GM12878 (cell line): ENCODE data around the gene PRKAG2. TPM values are rescaled to one million over a fixed set of nuclear protein-coding genes. Genes with fewer than 3 reads are reported as not detected.

Source experiments
- ATAC-seq: fragments of 200-7000 bp; cut with Tn5 transposase; 3 replicates; pipeline ENCODE4 v1.9.1; 2020; ENCODE audit warnings: mild to moderate bottlenecking, moderate library complexity
- BruUV-seq: library from RNA; stranded (reverse); fragments of 400-500 nt; replicated peaks from 2 replicates; lab custom pipeline; 2021; lab: Mats Ljungman, UMichigan
- CTCF ChIA-PET: fragments of 300-600 bp; sonication (Branson Sonifier 250); formaldehyde crosslinking; extraction: SDS; loops from one replicate; lab custom pipeline; 2021; ENCODE audit warnings: inconsistent platforms; lab: Yijun Ruan, JAX
- POLR2A ChIA-PET: fragments of 350-600 bp; formaldehyde crosslinking; extraction: SDS; loops from one replicate; lab custom pipeline; 2021; ENCODE audit warnings: inconsistent platforms; lab: Charles Lee
- RAD21 ChIA-PET: fragments of 300-600 bp; sonication (Branson Sonifier 250); formaldehyde crosslinking; loops from one replicate; lab custom pipeline; 2023; ENCODE audit warnings: antibody characterized with exemption; ENCODE audit not compliant: unreplicated experiment; lab: Charles Lee
- SMC1A ChIA-PET: fragments of 300-600 bp; sonication (Branson Sonifier 250); formaldehyde crosslinking; loops from one replicate; lab custom pipeline; 2023; ENCODE audit not compliant: unreplicated experiment, uncharacterized antibody; lab: Charles Lee
- DNase-seq: peaks from one replicate; pipeline ENCODE4 v3.0.0-alpha.2; 2011; ENCODE audit warnings: low read depth, low spot score
- FAIRE-seq: peaks from 3 replicates; lab custom pipeline; 2011; peaks lifted over from hg19 to GRCh38; lab: Jason Lieb, UNC
- H2AFZ ChIP-seq: 2 replicates; pipeline ENCODE4 v1.6.0; 2011; ENCODE audit warnings: low read depth, low read length, control low read depth; ENCODE audit not compliant: control insufficient read depth
- H3K27ac ChIP-seq: 2 replicates; pipeline ENCODE4 v1.5.1; 2011; ENCODE audit warnings: control low read depth; ENCODE audit not compliant: control insufficient read depth, insufficient read depth
- H3K27me3 ChIP-seq, 2 experiments: replicated peaks in 1 of 2; 2 replicates each; pipeline versions ENCODE4 v1.6.0 to v1.6.1; 2011; ENCODE audit warnings: low read length in 1 of 2; ENCODE audit not compliant: control insufficient read depth in 2 of 2, insufficient read depth in 2 of 2
- H3K36me3 ChIP-seq, 2 experiments: 2 replicates each; pipeline ENCODE4 v1.5.1; 2011; ENCODE audit warnings: low read length in 1 of 2; ENCODE audit not compliant: control insufficient read depth in 2 of 2, insufficient read depth in 2 of 2
- H3K4me1 ChIP-seq: 2 replicates; pipeline ENCODE4 v1.6.1; 2011; ENCODE audit warnings: mild to moderate bottlenecking, low read length, moderate library complexity, mixed read lengths; ENCODE audit not compliant: control insufficient read depth, insufficient read depth
- H3K4me2 ChIP-seq: 2 replicates; pipeline ENCODE4 v1.6.0; 2011; ENCODE audit warnings: control low read depth; ENCODE audit not compliant: control insufficient read depth, insufficient read depth
- H3K4me3 ChIP-seq: fragments of 200-600 bp; sonication (generic); 2 replicates; pipeline ENCODE4 v1.5.1; 2016
- H3K79me2 ChIP-seq: 2 replicates; pipeline ENCODE4 v1.6.0; 2011; ENCODE audit warnings: low read length; ENCODE audit not compliant: control insufficient read depth, insufficient read depth
- H3K9ac ChIP-seq: 2 replicates; pipeline ENCODE4 v1.8.0; 2011; ENCODE audit warnings: low read length, control low read depth, mixed read lengths; ENCODE audit not compliant: control insufficient read depth, insufficient read depth
- H3K9me3 ChIP-seq: replicated peaks from 3 replicates; pipeline ENCODE4 v1.5.1; 2011; ENCODE audit warnings: mild to moderate bottlenecking, low read length; ENCODE audit not compliant: control insufficient read depth, insufficient read depth
- H4K20me1 ChIP-seq: 2 replicates; pipeline ENCODE4 v1.6.0; 2011; ENCODE audit not compliant: control insufficient read depth, insufficient read depth
- CBX3 ChIP-seq: fragments of 200-600 bp; sonication (generic); IDR thresholded peaks from 2 replicates; pipeline ENCODE4 v1.6.1; 2016; ENCODE audit warnings: low read depth, borderline replicate concordance
- GABPA ChIP-seq: IDR thresholded peaks from 2 replicates; pipeline ENCODE4 v1.6.1; 2014; ENCODE audit warnings: antibody characterized with exemption, low read depth, mild to moderate bottlenecking, inconsistent platforms
- MEF2A ChIP-seq: IDR thresholded peaks from 2 replicates; pipeline ENCODE4 v1.6.1; 2011; ENCODE audit warnings: low read depth, mild to moderate bottlenecking, low read length, moderate library complexity; ENCODE audit not compliant: insufficient read depth
- NBN ChIP-seq: fragments of 450-650 bp; IDR thresholded peaks from 2 replicates; pipeline ENCODE4 v1.6.1; 2016
- NR2C2 ChIP-seq: IDR thresholded peaks from 2 replicates; pipeline ENCODE4 v1.6.1; 2011; ENCODE audit warnings: borderline replicate concordance, low read depth; ENCODE audit not compliant: control insufficient read depth, insufficient read length
- RELB ChIP-seq: fragments of 450-650 bp; IDR thresholded peaks from 2 replicates; pipeline ENCODE4 v1.6.1; 2017; ENCODE audit warnings: low read depth, mild to moderate bottlenecking, moderate library complexity
- SREBF2 ChIP-seq: IDR thresholded peaks from 2 replicates; pipeline ENCODE4 v1.6.1; 2012; ENCODE audit warnings: mild to moderate bottlenecking, low read length
- STAT3 ChIP-seq: IDR thresholded peaks from 2 replicates; pipeline ENCODE4 v1.6.1; 2011; ENCODE audit warnings: low read depth, low read length, improper control_type of control experiment
- SUPT20H ChIP-seq: IDR thresholded peaks from 2 replicates; pipeline ENCODE4 v1.6.1; 2011; ENCODE audit warnings: low read depth, mild to moderate bottlenecking, low read length, moderate library complexity, borderline replicate concordance; ENCODE audit not compliant: control insufficient read depth
- ZBTB33 ChIP-seq: fragments of 450-650 bp; IDR thresholded peaks from 2 replicates; pipeline ENCODE4 v1.6.1; 2017; ENCODE audit warnings: mild to moderate bottlenecking
- ZNF207 ChIP-seq: fragments of 450-650 bp; IDR thresholded peaks from 2 replicates; pipeline ENCODE4 v1.6.1; 2014; ENCODE audit warnings: antibody characterized with exemption, mild to moderate bottlenecking, borderline replicate concordance
- WGBS: methylation state at CpG from one replicate; pipeline ENCODE4 v1.1.6; 2016; ENCODE audit warnings: low lambda C conversion rate; ENCODE audit not compliant: insufficient replicate concordance, insufficient coverage; ENCODE audit errors: missing lambda C conversion rate; 5-methylcytosine and 5-hydroxymethylcytosine counted together
- in situ Hi-C: fragments of 300-500 bp; cut with MboI; formaldehyde crosslinking; loops from 9 replicates; pipeline ENCODE4 v1.14.3; 2018; ENCODE audit warnings: mixed read lengths
- intact Hi-C: fragments of 100-400 bp; cut with micrococcal nuclease; formaldehyde crosslinking; loops from one replicate; pipeline ENCODE4 v1.14.2; 2022; ENCODE audit not compliant: unreplicated experiment
- polyA plus RNA-seq, 11 experiments: library from polyadenylated mRNA; depleted of rRNA in 4 of 11; unstranded in 6 of 11; stranded (reverse) in 5 of 11; fragments of >200 nt; fragmentation: Nextera tagmentation in 4 of 11; fragmentation: Illumina TruSeq in 1 of 11; extraction: Ambion mirVana in 4 of 11; extraction: Trizol in 1 of 11; gene quantifications; 1 replicate in 1 of 11; 2 replicates in 10 of 11; pipeline versions ENCODE4 v1.2.1 to v1.2.3, GENCODE V29; 2011 to 2016; ENCODE audit warnings: inconsistent platforms in 2 of 11, missing spikeins in 2 of 11, low read depth in 1 of 11
- total RNA-seq, 4 experiments: library from RNA; depleted of rRNA in 3 of 4; stranded (reverse); fragments of >200 nt in 3 of 4; fragmentation: Illumina TruSeq in 1 of 4; extraction: Trizol in 1 of 4; gene quantifications; 2 replicates each; pipeline versions ENCODE4 v1.2.1 to v1.2.3, GENCODE V29; 2013 to 2021
- TF ChIP-seq, protein P1 (sequence below): IDR thresholded peaks from 2 replicates; pipeline ENCODE4 v1.6.1; 2012; ENCODE audit warnings: low read depth, low read length, improper control_type of control experiment
- TF ChIP-seq, protein P2 (sequence below): fragments of 450-650 bp; IDR thresholded peaks from 2 replicates; pipeline ENCODE4 v1.6.1; 2018; ENCODE audit warnings: mild to moderate bottlenecking, low read depth, moderate library complexity; ENCODE audit not compliant: partially characterized antibody

The PRKAG2 gene
- total and polyA plus RNA-seq, 10 of the 15 experiments (the other 5 are each of a cell fraction or from before 2014, with no cell fraction given) = 3.4 to 8.9 (median 6.8) TPM

DNA sequence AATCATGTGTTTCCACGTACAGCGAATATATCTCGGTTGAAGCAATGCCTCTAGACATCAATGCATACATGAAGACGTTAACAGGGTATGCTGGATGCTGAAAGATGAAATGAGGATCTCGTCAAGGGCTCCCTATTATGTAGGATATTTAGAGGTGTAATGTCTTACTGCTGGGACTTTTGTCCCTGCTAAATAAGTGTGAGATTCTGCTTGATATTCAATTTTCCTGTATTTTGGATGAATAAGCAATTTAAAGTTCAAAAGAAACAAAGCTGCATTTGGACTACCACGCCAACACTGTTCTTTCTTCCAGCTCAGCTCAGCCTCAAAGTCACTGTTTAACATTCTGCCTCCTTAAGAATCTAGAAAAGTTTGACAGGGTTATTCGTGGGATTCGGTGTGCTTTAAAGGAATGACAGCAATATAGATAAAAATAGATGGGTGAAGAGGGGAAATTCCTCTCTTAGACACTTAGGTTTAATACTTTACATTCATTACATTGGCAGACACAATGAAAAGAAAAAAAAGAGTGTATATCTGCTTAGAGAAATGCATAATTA, 247.1 kb downstream of the PRKAG2 start:
- Histone ChIP-seq H3K4me1 (peaks cover 9% of the 10 kb centered on the region), H3K9ac (no peak overlapping the region), H3K27ac (no peak overlapping the region), H3K4me3 (no peak overlapping the region), H3K4me2 (no peak overlapping the region; the same call in 1 of the 2 replicates), H3K9me3 (no peaks in the 10 kb centered on the region; the same call in 1 of the 3 replicates), H3K27me3 (no peaks in the 10 kb centered on the region), H3K79me2 (peaks cover 7% of the 10 kb centered on the region), H3K36me3 (peaks cover 0 to 2% of the 10 kb centered on the region in 2 experiments; a peak in 1 of 4 replicates), H4K20me1 (no peaks in the 10 kb centered on the region), H2AFZ (no peak overlapping the region)
- WGBS = 95% methylated on average over 8 of the region's 8 CpGs
- SMC1A ChIA-PET = interaction anchor here (0.6 to 2.3 kb wide), 6 partner anchors 9 to 278 kb away, joined by 3 to 15 read pairs (median 3); partner anchors contain the start of gene RHEB
- intact Hi-C loops (loop anchor here (5.0 kb wide), 4 partner anchors 78 to 262 kb away; no protein-coding TSS in a partner anchor), in situ Hi-C loops (no loop called here)
- no TSS peak for BruUV-seq
- RAD21 ChIA-PET = interaction anchor here (4.9 kb wide), 1 partner anchor 110 kb away, joined by 38 read pairs; the partner anchor contains the start of gene RHEB
- no peak for DNase-seq
- no peak for FAIRE-seq
- CTCF ChIA-PET = interaction anchor here (1.3 to 4.7 kb wide), 4 partner anchors 9 to 314 kb away, joined by 3 to 25 read pairs (median 8); no protein-coding TSS in a partner anchor
- POLR2A ChIA-PET = interaction anchor here (0.5 to 1.0 kb wide), 4 partner anchors 95 to 112 kb away, joined by 3 to 4 read pairs (median 4); partner anchors contain the start of gene RHEB
- ATAC-seq = no peak
- TF ChIP-seq SREBF2 (no peak), STAT3 (no peak), SUPT20H (no peak), CBX3 (no peak), NBN (no peak), ZNF207 (no peak), RELB (no peak), GABPA (no peak), NR2C2 (no peak), ZBTB33 (no peak), MEF2A (no peak)
- TF ChIP-seq, protein P1, sequence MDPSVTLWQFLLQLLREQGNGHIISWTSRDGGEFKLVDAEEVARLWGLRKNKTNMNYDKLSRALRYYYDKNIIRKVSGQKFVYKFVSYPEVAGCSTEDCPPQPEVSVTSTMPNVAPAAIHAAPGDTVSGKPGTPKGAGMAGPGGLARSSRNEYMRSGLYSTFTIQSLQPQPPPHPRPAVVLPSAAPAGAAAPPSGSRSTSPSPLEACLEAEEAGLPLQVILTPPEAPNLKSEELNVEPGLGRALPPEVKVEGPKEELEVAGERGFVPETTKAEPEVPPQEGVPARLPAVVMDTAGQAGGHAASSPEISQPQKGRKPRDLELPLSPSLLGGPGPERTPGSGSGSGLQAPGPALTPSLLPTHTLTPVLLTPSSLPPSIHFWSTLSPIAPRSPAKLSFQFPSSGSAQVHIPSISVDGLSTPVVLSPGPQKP = no peak
- TF ChIP-seq, protein P2, sequence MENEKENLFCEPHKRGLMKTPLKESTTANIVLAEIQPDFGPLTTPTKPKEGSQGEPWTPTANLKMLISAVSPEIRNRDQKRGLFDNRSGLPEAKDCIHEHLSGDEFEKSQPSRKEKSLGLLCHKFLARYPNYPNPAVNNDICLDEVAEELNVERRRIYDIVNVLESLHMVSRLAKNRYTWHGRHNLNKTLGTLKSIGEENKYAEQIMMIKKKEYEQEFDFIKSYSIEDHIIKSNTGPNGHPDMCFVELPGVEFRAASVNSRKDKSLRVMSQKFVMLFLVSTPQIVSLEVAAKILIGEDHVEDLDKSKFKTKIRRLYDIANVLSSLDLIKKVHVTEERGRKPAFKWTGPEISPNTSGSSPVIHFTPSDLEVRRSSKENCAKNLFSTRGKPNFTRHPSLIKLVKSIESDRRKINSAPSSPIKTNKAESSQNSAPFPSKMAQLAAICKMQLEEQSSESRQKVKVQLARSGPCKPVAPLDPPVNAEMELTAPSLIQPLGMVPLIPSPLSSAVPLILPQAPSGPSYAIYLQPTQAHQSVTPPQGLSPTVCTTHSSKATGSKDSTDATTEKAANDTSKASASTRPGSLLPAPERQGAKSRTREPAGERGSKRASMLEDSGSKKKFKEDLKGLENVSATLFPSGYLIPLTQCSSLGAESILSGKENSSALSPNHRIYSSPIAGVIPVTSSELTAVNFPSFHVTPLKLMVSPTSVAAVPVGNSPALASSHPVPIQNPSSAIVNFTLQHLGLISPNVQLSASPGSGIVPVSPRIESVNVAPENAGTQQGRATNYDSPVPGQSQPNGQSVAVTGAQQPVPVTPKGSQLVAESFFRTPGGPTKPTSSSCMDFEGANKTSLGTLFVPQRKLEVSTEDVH = no peak
